HG03025 (cell line): Measurements from ENCODE around the gene ARHGAP8.

Experiments
- ATAC-seq: cut with Tn5 transposase; IDR thresholded peaks from one replicate; pipeline ENCODE4 v1.9.1; 2021; ENCODE audit warnings: mild to moderate bottlenecking, moderate library complexity; ENCODE audit not compliant: unreplicated experiment, low FRiP score

Gene ARHGAP8

DNA sequence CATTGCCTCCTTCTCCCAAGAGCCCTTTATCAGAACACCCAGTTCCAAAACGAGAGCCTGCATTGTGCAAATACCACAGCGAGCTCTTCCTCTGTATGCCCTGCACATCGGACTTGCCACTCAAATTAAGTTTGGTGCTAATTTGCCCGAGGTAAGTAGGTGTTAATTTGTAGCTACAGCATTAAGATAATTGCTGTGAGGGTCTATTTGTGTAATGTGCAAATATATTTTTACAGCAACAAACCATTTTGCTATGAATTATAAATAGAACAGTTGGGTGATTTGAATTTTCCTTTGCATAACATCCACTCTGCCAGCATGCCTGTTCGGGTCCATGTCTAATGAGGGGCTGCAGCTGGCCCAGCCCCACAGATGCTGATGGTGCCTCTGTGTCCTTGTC, 8.1 kb downstream of the ARHGAP8 start:
- ATAC-seq: no peak

- no peak for ATAC-seq
Observed at GRCh38 chr22:44761025-44761424, 8.7 kb downstream of the ARHGAP8 start.

GRCh38 chr22:44764373-44764772, 12.0 kb downstream of the ARHGAP8 start:
- ATAC-seq: no peak

DNA sequence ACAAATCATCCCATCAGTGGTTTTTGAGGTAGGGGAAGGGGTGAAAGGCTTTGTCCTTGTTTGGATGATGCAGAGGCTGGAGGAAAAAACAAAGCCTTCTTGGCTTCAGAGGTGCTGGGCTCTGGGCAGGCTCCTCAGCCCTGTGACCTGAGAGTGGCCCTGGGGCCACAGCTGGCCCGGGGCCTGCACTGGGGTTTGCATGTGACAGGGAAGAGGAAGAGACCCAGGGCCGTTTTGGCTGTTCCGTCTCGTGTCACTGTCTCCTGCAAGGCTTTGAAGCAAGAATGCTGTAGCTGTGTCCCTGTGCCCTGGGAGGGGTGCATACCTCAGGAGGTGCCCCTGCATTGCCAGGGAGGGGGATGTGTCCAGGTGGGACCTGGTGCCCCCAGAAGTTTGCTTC, 12.6 kb downstream of the ARHGAP8 start:
- no peak for ATAC-seq

GRCh38 chr22:44765571-44766285, 13.4 kb downstream of the ARHGAP8 start:
- no peak for ATAC-seq

DNA sequence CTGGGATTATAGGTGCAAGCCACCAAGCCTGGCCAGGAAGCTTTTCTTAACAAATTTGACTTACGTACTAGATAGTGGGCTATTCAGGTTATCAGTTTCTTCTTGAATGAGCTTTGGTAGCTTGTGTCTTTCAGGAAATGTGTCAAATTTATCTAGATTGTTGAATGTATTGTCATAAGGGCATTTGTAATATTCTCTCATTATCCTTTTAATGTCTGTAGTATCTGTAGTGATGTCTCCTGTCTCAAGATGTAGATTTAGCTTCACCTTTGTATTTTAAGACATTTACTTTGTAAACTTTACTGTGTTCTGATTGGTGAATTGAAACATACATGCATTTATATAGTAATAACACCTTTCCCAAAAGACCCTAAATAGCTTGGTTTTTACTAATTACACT, 20.7 kb downstream of the ARHGAP8 start:
- no peak for ATAC-seq

DNA sequence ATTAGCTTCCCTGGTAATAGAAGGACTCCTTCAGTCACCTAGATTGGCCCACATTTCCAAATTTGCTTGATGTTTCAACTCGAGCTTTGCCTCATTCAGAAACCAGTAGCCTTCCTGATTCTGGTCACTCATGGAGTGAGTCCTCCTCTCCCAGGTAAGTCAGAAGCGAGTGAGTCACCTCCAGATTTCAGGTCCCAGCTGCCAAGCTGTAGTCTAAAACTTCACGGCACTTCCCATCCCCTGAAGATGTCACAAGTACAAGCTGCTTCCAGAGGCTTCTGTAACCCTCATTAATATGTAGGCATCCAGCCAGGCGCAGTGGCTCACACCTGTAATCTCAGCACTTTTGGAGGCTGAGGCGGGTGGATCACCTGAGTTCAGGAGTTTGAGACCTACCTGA, 23.5 kb downstream of the ARHGAP8 start:
- no peak for ATAC-seq

- no peak for ATAC-seq
Observed at GRCh38 chr22:44776605-44777363, 24.4 kb downstream of the ARHGAP8 start.

- ATAC-seq: no peak
Observed at GRCh38 chr22:44777364-44777755, 25.0 kb downstream of the ARHGAP8 start.

DNA sequence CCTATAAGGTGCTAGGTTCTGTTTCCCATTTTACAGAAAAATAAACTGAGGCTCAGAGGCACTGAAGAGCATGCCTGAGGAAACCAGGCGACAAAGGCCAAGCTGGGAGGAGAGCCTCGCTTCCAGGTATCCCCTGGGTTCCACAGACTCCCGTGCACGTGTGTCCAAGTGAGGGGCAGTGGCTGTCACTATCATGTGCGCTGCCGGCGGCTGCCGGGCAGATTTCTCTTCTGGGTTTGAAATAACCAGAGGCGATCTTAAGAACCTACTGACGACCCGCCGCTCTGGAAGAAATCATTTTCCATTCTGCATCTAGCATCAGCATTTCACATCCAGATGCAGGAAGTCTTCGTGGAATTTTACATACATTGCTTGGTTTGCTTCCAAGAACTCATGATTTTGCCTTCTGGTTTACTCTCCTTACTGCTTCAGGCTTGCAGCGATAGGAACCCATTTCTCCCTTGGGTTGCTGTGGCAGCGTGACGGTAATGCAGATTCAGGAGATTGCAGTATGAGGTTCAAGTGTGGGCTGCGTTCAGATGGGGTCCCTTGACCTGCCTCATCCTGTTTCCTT, 28.6 kb downstream of the ARHGAP8 start:
- ATAC-seq: no peak

DNA sequence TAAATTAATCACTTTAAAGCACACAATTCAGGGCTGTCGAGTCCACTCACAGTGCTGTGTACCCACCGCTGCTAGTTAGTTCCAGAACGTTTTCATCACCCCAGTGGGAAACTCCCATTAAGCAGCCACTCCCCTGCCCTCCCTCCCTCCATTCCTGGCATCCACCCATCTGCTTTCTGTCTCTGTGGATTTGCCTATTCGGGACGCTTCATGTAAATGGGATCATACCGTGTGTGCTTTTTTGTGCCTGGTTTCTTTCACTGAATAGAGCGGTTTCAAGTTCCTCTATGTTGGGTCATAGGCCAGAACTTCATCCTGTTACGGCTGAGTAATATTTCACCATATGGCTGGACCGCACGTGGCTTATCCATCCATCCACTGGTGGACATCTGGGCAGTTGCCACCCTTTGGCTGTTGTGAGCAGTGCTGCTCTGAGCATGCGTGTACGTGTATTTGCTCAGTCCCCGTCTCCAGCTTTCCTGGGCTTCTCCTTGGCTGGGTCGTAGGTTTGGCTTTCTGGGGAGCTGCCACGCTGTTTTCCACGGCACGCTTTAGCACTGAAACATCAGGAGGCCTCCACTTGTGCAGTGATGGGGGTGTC, 30.1 kb downstream of the ARHGAP8 start:
- ATAC-seq: no peak

- no peak for ATAC-seq
Observed at GRCh38 chr22:44783091-44783490, 30.7 kb downstream of the ARHGAP8 start.

- no peak for ATAC-seq
Observed at GRCh38 chr22:44783581-44783980, 31.2 kb downstream of the ARHGAP8 start.

- ATAC-seq: no peak
Observed at GRCh38 chr22:44786136-44786535, 33.8 kb downstream of the ARHGAP8 start.

GRCh38 chr22:44786610-44787009, 34.2 kb downstream of the ARHGAP8 start:
- ATAC-seq: no peak

- no peak for ATAC-seq
Observed at GRCh38 chr22:44787832-44788231, 35.5 kb downstream of the ARHGAP8 start.

DNA sequence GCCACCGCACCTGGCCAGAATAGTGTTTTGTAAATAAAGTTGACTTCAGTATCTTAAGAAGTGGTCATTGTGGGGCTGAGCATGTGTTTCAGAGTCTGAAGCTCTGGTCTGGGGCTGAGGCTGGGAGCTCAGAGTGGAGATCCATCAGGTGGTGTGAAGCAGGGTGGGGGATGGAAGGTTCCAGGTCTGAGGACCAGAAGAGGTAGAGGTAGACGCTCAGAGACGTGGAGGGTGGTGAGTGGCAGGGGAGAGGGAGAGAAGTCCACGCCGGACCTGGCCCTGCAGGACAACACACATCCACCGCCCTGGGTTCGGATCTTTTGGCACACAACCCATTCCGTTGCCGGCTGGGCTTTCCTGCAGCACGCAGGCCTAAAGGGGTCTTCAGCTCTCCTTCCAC, 40.7 kb downstream of the ARHGAP8 start:
- ATAC-seq: no peak

- no peak for ATAC-seq
Observed at GRCh38 chr22:44793506-44794172, 41.3 kb downstream of the ARHGAP8 start.

GRCh38 chr22:44795701-44796630, 43.6 kb downstream of the ARHGAP8 start:
- no peak for ATAC-seq
